SK-N-MC (cell line): ENCODE measurements around the gene PRKAR1B.
"Not testable (repeated sequence)": the region's sequence is repeated elsewhere in the genome, so short reads cannot be mapped to it uniquely, and the experiment has no call there.

Experiments used
- DNase-seq: peaks from one replicate; pipeline ENCODE4 v3.0.0-alpha.2; 2011; ENCODE audit warnings: low read depth, low spot score
- H3K27ac ChIP-seq: fragments of 200-600 bp; sonication (generic); 2 replicates; pipeline ENCODE4 v1.5.1; 2016; ENCODE audit warnings: mixed run types
- H3K36me3 ChIP-seq: fragments of 200-600 bp; sonication (generic); 2 replicates; pipeline ENCODE4 v1.6.1; 2017; ENCODE audit warnings: antibody characterized with exemption, low read length, mixed read lengths; ENCODE audit not compliant: insufficient read depth
- H3K4me3 ChIP-seq: fragments of 200-600 bp; sonication (generic); 2 replicates; pipeline ENCODE4 v1.5.1; 2016
- H3K9ac ChIP-seq: fragments of 200-600 bp; sonication (generic); 2 replicates; pipeline ENCODE4 v1.8.0; 2017; ENCODE audit warnings: mixed run types, mixed read lengths; ENCODE audit not compliant: insufficient read length
- H3K9me3 ChIP-seq: fragments of 200-600 bp; sonication (generic); 2 replicates; pipeline ENCODE4 v1.6.1; 2017; ENCODE audit warnings: low read depth, mild to moderate bottlenecking, antibody characterized with exemption, low read length, moderate library complexity, mixed read lengths
- EZH2 ChIP-seq: fragments of 200-600 bp; sonication (generic); IDR thresholded peaks from one replicate; pipeline ENCODE4 v1.6.1; 2017; ENCODE audit warnings: antibody characterized with exemption
- FOXP2 ChIP-seq: optimal IDR thresholded peaks from 2 replicates; pipeline ENCODE3; 2011; ENCODE audit warnings: mild to moderate bottlenecking, moderate library complexity; ENCODE audit not compliant: insufficient read depth; ENCODE audit errors: extremely low read length, control extremely low read depth
- POLR2AphosphoS5 ChIP-seq: IDR thresholded peaks from 2 replicates; pipeline ENCODE4 v1.6.1; 2012; ENCODE audit warnings: mild to moderate bottlenecking, low read depth, low read length, borderline replicate concordance

Gene PRKAR1B

DNA sequence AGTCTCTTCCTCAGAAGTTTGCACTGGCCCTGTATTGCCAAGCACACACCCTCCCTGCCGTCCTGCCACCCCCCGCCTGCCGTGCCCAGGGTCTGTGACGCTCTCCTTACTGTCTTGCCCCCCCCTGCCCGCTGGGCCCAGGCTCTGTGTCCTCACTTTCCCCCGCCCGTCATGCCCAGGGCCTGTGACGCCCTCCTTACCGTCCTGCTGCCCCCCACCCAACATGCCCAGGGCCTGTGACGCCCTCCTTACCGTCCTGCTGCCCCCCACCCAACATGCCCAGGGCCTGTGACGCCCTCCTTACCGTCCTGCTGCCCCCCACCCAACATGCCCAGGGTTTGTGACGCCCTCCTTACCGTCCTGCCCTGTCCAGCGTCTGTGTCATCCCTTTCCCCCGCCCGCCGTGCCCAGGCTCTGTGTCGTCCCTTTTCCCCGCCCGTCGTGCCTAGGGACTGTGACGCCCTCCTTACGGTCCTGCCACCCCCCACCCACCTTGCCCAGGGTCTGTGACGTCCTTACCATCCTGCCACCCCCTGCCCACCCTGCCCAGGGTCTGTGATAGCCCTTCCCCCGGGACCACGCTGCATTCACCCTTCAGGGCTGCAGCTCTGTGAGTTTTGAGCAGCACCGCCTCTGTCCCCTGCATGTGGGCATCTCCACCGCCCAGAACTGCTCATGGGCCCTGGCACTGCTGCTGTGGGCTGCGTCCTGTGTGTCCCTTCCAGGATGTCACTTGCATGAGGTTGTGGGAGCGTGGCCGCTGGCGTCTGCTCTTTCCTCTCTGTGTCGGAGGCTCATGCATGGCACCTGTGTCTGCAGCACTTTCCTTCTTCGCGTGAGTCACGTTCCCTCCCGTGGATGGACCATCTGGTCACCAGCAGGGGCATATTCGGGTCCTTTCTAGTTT lies 19.3 kb upstream of the PRKAR1B start:
- Histone ChIP-seq H3K4me3 (no peak overlapping the region), H3K36me3 (peaks cover 22% of the 10 kb centered on the region; the same call in 1 of the 2 replicates), H3K9ac (no peak overlapping the region), H3K9me3 (no peaks in the 10 kb centered on the region), H3K27ac (no peak overlapping the region)
- no peak for DNase-seq
- TF ChIP-seq POLR2AphosphoS5 (no peak), FOXP2 (no peak), EZH2 (no peak)

GRCh38 chr7:745431-746154 lies 18.5 kb upstream of the PRKAR1B start:
- Histone ChIP-seq H3K27ac (no peak overlapping the region), H3K36me3 (peaks cover 27% of the 10 kb centered on the region; the same call in 1 of the 2 replicates), H3K4me3 (no peak overlapping the region), H3K9me3 (no peaks in the 10 kb centered on the region), H3K9ac (no peak overlapping the region)
- no peak for DNase-seq
- no peak for TF ChIP-seq FOXP2
- no peak for TF ChIP-seq POLR2AphosphoS5
- no peak for TF ChIP-seq EZH2

GRCh38 chr7:744854-745430 lies 17.9 kb upstream of the PRKAR1B start:
- TF ChIP-seq POLR2AphosphoS5 (no peak), FOXP2 (no peak), EZH2 (no peak)
- Histone ChIP-seq H3K27ac (no peak overlapping the region), H3K9me3 (no peaks in the 10 kb centered on the region), H3K9ac (no peak overlapping the region), H3K4me3 (no peak overlapping the region), H3K36me3 (peaks cover 33% of the 10 kb centered on the region; the same call in 1 of the 2 replicates)
- DNase-seq: no peak

DNA sequence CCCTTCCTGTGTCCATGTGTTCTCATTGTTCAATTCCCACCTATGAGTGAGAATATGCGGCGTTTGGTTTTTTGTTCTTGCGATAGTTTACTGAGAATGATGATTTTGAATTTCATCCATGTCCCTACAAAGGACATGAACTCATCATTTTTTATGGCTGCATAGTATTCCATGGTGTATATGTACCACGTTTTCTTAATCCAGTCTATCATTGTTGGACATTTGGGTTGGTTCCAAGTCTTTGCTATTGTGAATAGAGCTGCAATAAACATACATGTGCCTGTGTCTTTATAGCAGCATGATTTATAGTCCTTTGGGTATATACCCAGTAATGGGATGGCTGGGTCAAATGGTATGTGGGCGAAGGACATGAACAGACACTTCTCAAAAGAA lies 17.0 kb upstream of the PRKAR1B start:
- not testable (repeated sequence) for H3K27ac ChIP-seq, DNase-seq, H3K4me3 ChIP-seq, H3K9me3 ChIP-seq, H3K9ac ChIP-seq
- H3K36me3 ChIP-seq: peaks cover 34% of the 10 kb centered on the region; the same call in 1 of the 2 replicates

GRCh38 chr7:743341-744127 lies 16.5 kb upstream of the PRKAR1B start:
- H3K4me3 ChIP-seq, H3K27ac ChIP-seq, H3K9ac ChIP-seq, DNase-seq, H3K9me3 ChIP-seq: not testable (repeated sequence)
- H3K36me3 ChIP-seq: peaks cover 34% of the 10 kb centered on the region; the same call in 1 of the 2 replicates

DNA sequence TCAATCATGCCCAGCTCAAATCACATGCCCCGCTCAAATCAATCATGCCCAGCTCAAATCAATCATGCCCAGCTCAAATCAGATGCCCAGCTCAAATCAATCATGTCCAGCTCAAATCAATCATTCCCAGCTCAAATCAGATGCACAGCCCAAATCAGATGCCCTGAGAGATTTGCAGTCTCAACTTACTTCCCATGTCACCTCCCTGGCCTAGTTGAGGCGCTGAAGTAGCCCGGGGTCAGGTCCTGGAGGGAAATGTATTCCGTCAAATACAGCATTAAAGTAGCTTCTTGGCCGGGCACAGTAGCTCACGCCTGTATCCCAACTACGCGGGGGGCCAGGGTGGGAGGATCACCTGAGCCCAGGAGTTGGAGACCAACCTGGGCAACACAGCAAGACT lies 15.7 kb upstream of the PRKAR1B start:
- no peak for DNase-seq
- Histone ChIP-seq H3K9me3 (no peaks in the 10 kb centered on the region), H3K9ac (no peak overlapping the region), H3K4me3 (no peak overlapping the region), H3K27ac (no peak overlapping the region), H3K36me3 (peaks cover 34% of the 10 kb centered on the region; the same call in 1 of the 2 replicates)
- TF ChIP-seq POLR2AphosphoS5 (no peak), FOXP2 (no peak), EZH2 (no peak)

DNA sequence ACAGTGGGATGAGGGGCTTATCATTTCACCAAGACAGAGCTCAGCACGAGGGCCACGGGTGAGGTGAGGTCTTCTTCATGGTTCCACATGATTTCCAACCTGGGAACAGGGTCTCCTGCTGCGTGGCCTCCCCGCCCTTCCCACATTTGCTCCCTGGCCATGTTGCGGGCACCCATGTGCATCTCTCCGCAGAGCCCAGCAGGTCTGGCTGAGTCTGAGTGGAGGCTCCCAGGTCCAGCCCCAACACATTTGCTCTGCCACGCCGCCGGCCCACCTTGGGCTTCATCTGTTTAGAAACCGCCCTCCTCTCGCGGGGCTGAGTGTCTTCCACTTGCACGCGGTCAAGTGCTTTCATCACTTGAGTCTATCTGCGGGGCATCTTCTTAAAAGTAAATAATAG lies 14.8 kb upstream of the PRKAR1B start:
- DNase-seq: no peak
- Histone ChIP-seq H3K36me3 (peaks cover 34% of the 10 kb centered on the region; the same call in 1 of the 2 replicates), H3K9me3 (no peaks in the 10 kb centered on the region), H3K9ac (no peak overlapping the region), H3K4me3 (no peak overlapping the region), H3K27ac (no peak overlapping the region)
- no peak for TF ChIP-seq EZH2
- no peak for TF ChIP-seq POLR2AphosphoS5
- no peak for TF ChIP-seq FOXP2

- DNase-seq: no peak
- no peak for TF ChIP-seq POLR2AphosphoS5
- no peak for TF ChIP-seq EZH2
- TF ChIP-seq FOXP2: no peak
- no peak overlapping the region for H3K9ac ChIP-seq
- H3K36me3 ChIP-seq: peaks cover 34% of the 10 kb centered on the region; the same call in 1 of the 2 replicates
- no peak overlapping the region for H3K27ac ChIP-seq
- no peak overlapping the region for H3K4me3 ChIP-seq
- H3K9me3 ChIP-seq: no peaks in the 10 kb centered on the region
Measured at GRCh38 chr7:741191-741671, 14.2 kb upstream of the PRKAR1B start.
